Small intestine (tissue), 7 donors: ENCODE results near the gene NCCRP1. TPM values are rescaled to one million over a fixed set of nuclear protein-coding genes. Genes with fewer than 3 reads are reported as not detected.
"Not testable (repeated sequence)": the region's sequence is repeated elsewhere in the genome, so short reads cannot be mapped to it uniquely, and the experiment has no call there.

ENCODE experiments used
- DNase-seq, 2 donors: peaks; one replicate each; pipeline versions ENCODE4 v3.0.0 to v3.0.0-alpha.2; 2013
- FAIRE-seq: peaks from 2 replicates; lab custom pipeline; 2012; peaks lifted over from hg19 to GRCh38; lab: Jason Lieb, UNC
- H3K27ac ChIP-seq, 3 donors: one replicate each; pipeline ENCODE4 v1.5.1; 2013; ENCODE audit warnings: low read length in 2 of 3, mild to moderate bottlenecking in 2 of 3, control low read depth in 1 of 3, inconsistent platforms in 1 of 3, low read depth in 1 of 3, moderate library complexity in 1 of 3
- H3K27me3 ChIP-seq, 3 donors: one replicate each; pipeline ENCODE4 v1.6.1; 2013; ENCODE audit warnings: low read length in 3 of 3, inconsistent platforms in 1 of 3; ENCODE audit not compliant: control insufficient read depth in 3 of 3, insufficient read depth in 3 of 3
- H3K36me3 ChIP-seq, 3 donors: one replicate each; pipeline ENCODE4 v1.6.1; 2013; ENCODE audit warnings: low read length in 3 of 3, inconsistent platforms in 1 of 3, low read depth in 1 of 3, mild to moderate bottlenecking in 1 of 3, moderate library complexity in 1 of 3; ENCODE audit not compliant: control insufficient read depth in 3 of 3, insufficient read depth in 2 of 3
- H3K4me1 ChIP-seq, 3 donors: one replicate each; pipeline ENCODE4 v1.6.1; 2013; ENCODE audit warnings: low read length in 2 of 3, inconsistent platforms in 1 of 3, low read depth in 1 of 3, mild to moderate bottlenecking in 1 of 3, moderate library complexity in 1 of 3; ENCODE audit not compliant: control insufficient read depth in 3 of 3, insufficient read depth in 2 of 3
- H3K4me3 ChIP-seq, 3 donors: one replicate each; pipeline ENCODE4 v1.5.1; 2013; ENCODE audit warnings: low read length in 3 of 3, control low read depth in 1 of 3, inconsistent platforms in 1 of 3, low read depth in 1 of 3, mild to moderate bottlenecking in 1 of 3, moderate library complexity in 1 of 3
- H3K9me3 ChIP-seq, 2 donors: one replicate each; pipeline ENCODE4 v1.6.1; 2013; ENCODE audit warnings: low read depth in 1 of 2, low read length in 1 of 2; ENCODE audit not compliant: control insufficient read depth in 2 of 2, insufficient read depth in 1 of 2
- WGBS, 3 donors: extraction: QIAGEN DNeasy Blood & Tissue Kit; methylation state at CpG; one replicate each; pipeline ENCODE4 v1.1.7; 2013; 5-methylcytosine and 5-hydroxymethylcytosine counted together
- polyA plus RNA-seq, 4 donors: library from polyadenylated mRNA; stranded (reverse) in 3 of 4; unstranded in 1 of 4; fragments of 200-250 nt in 3 of 4; fragments of 120-200 nt in 1 of 4; gene quantifications; one replicate each; pipeline versions ENCODE4 v1.2.1 to v1.2.3, GENCODE V29; 2013
- donor health status: healthy with polysubstance abuse.
- donor health status: control.
- donor health status: control.
- donor health status: Bipolar disorder and iron deficiency.
- donor health status: healthy.

The NCCRP1 gene
- polyA plus RNA-seq, 4 donors: 0.13 to 1.2 (median 0.45) TPM; not detected in 1

DNA sequence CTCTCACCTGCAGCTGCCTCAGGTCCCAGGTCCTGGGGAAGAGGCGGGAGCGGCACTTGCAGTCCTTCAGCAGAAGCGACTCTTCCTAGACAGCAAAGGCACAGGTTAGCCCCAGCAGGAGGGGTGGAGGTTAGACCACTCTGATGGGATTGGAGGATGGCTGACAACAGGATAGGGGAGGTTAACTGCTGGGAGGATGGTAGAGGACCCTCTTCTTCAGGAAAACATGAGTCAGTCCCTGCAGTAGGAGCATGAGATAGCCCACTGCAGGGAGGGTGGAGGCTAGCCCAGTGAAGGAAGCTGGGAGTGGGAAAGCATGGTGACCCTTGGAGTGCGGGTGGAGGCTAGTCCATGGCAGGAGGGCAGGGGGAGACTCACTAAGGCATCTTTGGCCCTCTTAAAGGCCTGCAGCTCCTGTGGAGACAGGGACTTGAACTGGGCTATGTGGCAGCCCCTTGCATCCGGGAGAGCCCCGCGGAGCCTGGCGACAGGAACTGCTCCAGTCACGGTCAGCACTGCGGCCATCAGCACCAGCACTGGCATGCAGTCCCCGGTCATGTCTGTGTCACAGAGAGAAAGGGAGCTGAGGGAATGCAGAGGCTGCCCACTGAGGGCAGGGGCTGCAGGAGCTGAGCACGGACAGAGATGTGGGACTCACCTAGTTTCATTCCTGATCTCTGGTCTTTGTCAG, 47.8 kb downstream of the NCCRP1 start, which contains the start of gene IFNL3:
TSS of gene IFNL3 (minus strand) at position 597 of the 691 bp plus-strand sequence. CDS start at position 558, 39 bp downstream.
- not testable (repeated sequence) for H3K36me3 ChIP-seq, H3K9me3 ChIP-seq, DNase-seq, H3K27ac ChIP-seq, H3K4me3 ChIP-seq, H3K4me1 ChIP-seq, FAIRE-seq
- 83 to 92% (median 89%) methylated on average over 9 to 12 of the region's 12 CpGs for WGBS, 3 donors
- H3K27me3 ChIP-seq: peaks cover 0 to 31% (median 11%) of the 10 kb centered on the region in 3 donors

DNA sequence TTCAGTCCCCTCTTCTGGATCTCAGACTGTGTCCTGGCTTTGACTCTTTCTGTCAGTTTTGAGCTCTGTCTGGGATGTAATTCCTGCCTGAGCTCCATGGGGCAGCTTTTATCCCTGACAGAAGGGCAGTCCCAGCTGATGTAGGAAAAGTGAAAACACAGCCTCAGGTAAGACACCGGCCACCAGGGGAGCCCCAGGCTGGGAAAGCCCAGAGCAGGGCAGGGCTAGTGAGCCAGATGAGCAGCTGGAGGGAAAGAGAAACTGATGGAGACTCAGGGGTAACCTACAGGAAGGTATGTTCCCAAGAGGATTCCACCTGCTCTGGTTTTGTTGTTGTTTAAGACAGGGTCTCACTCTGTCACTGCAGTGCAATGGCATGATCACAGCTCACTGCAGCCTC, 48.4 kb downstream of the NCCRP1 start:
- DNase-seq, H3K4me3 ChIP-seq, H3K4me1 ChIP-seq, H3K9me3 ChIP-seq, H3K36me3 ChIP-seq, FAIRE-seq, H3K27ac ChIP-seq: not testable (repeated sequence)
- WGBS, 3 donors: no CpG with 5 or more reads among the region's 1 CpG
- H3K27me3 ChIP-seq: peaks cover 0 to 37% (median 12%) of the 10 kb centered on the region in 3 donors

DNA sequence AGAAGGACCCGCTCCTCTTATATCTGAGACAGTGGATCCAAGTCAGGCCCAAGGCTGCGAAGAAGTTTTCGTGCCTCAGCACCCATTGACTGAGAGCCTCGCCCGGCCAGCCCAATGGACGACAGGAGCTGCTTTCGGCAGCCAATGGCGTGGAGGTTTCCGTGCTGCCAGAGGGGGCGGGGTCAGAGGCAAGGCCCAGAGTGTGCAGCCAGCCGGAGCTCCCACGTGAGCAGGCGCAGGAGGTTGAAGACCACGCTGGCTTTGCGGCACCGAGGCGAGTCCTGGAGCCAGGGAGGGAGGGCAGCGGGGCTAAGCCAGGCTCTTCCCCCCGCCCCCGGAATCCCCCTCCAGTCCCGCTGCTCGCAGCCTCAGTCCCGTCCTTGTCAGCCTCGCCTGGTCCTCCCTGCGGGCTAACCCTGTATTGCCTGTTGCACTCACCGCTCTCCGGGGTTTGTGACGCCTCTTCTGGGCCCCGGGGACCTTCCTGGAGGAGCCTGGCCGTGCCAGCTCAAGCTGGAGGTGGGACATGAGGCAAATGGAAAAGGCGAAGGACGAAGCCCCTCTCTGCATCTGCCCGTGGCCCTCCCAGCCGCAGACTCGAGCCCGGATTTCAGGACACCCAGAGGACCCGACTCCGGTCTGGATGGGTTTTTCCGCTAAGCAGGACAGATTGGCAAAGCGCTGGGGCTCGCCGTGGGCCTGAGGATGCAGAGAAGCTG, 50.3 kb downstream of the NCCRP1 start:
- DNase-seq (peak in 1 of 2 donors; percentile 36), FAIRE-seq (no peak)
- Histone ChIP-seq H3K36me3 (no peaks in the 10 kb centered on the region), H3K27me3 (peaks cover 0 to 40% (median 12%) of the 10 kb centered on the region in 3 donors), H3K4me3 (peak overlapping the region in 1 of 3 donors; percentile 3), H3K9me3 (peaks cover 0 to 5% of the 10 kb centered on the region in 2 donors), H3K4me1 (peaks cover 0 to 9% (median 0%) of the 10 kb centered on the region in 3 donors), H3K27ac (no peak overlapping the region)
- 25 to 40% (median 36%) methylated on average over 36 to 42 of the region's 42 CpGs for WGBS, 3 donors

DNA sequence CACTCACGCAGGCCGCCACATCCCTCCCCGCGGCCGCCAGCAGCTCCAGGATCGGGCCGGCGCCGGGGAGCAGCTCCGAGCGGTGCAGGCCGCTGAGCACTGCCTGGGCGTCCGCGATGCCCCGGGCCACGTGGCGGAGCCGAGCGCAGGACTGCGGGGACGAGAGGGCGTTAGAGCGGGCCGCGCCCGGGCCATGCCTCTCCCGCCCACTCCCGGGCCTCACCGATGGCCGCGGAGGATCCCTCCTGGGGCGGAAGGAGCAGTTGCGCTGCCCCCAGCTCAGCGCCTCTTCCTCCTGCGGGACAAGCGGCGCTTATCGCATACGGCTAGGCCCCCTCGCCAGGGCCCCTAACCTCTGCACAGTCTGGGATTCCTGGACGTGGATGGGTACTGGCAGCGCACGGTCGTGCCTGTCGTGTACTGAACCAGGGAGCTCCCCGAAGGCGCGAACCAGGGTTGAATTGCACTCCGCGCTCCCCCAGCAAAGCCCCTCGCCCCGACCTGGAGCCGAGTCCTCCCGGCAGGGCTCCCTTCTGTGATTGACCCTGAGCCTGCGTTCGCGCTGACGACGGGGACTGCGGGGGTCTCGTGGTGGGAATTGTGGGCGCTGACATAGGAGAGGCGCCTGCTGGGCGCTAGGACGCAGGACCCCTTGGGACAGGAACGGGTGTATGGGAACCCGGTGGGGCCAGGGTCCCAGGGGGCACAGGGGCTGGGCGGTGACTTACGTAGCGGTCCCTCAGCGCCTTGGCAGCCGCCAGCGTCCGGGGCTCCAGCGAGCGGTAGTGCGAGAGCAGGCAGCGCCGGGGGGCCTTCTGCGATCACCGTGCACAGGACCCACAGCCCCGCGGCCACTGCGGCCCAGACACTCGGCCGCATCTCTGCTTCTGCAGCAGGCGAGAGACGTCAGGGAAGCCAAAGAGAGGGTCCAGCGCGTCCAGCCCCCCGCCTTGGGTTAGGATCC, 51.2 kb downstream of the NCCRP1 start:
- DNase-seq (peak in 1 of 2 donors; percentile 63), FAIRE-seq (no peak)
- H3K9me3 ChIP-seq: peaks cover 0 to 5% of the 10 kb centered on the region in 2 donors
- no peak overlapping the region for H3K4me3 ChIP-seq
- WGBS, 3 donors: 21 to 35% (median 33%) methylated on average over 63 to 92 of the region's 92 CpGs
- H3K36me3 ChIP-seq: no peaks in the 10 kb centered on the region
- H3K4me1 ChIP-seq: peaks cover 0 to 9% (median 0%) of the 10 kb centered on the region in 3 donors
- H3K27ac ChIP-seq: no peak overlapping the region
- peaks cover 0 to 40% (median 12%) of the 10 kb centered on the region in 3 donors for H3K27me3 ChIP-seq

DNA sequence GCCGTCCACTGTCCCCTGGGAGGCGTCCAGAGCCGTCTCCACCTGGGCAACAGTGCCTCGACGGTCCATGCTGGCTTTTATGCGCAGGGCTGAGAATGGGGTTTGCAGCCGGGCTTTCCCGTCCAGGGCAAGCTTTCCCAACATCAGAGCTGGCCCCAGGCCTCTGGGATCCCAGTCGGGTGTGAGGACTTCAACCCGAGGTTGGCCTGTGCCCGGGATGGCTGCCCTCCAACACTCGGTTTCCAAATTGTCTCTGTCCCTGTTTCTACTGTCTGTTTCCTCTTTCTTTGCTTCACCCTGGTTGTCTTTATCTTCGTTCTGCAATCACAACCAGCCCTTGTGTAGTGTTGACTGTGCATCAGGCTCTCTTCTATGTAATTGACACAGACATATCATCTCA, 52.0 kb downstream of the NCCRP1 start, which contains the start of gene IFNL4:
TSS of gene IFNL4 (minus strand) at position 51 of the 400 bp plus-strand sequence.
- DNase-seq (no peak), FAIRE-seq (no peak)
- peaks cover 0 to 9% (median 0%) of the 10 kb centered on the region in 3 donors for H3K4me1 ChIP-seq
- H3K4me3 ChIP-seq: no peak within 1 kb of the TSS
- peaks cover 0 to 40% (median 12%) of the 10 kb centered on the region in 3 donors for H3K27me3 ChIP-seq
- no peak within 1 kb of the TSS for H3K27ac ChIP-seq
- no peaks in the 10 kb centered on the region for H3K36me3 ChIP-seq
- peaks cover 0 to 5% of the 10 kb centered on the region in 2 donors for H3K9me3 ChIP-seq
- 36 to 62% (median 55%) methylated on average over 13 of the region's 13 CpGs for WGBS, 3 donors

DNA sequence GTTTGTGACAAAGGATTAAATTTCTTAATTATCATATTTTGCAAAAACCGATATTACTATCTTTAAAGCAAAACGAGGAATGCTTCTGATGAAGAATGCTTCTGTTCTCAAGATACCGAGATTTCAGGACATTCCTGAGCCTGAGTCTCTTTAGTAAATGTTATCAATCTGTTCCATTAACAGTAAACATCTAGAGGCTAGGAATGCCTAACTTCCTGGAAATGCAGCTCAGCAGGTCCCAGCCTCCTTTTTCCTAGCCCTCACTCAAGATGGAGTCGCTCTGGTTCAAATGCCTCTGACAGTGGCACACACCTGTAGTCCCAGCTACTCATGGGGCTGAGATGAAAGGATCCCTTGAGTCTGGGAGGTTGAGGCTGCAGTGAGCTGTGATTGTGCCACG, 54.3 kb downstream of the NCCRP1 start:
- peaks cover 0 to 40% (median 12%) of the 10 kb centered on the region in 3 donors for H3K27me3 ChIP-seq
- no peak overlapping the region for H3K4me3 ChIP-seq
- H3K36me3 ChIP-seq: no peaks in the 10 kb centered on the region
- peaks cover 0 to 9% (median 7%) of the 10 kb centered on the region in 3 donors for H3K4me1 ChIP-seq
- FAIRE-seq (no peak), DNase-seq (no peak)
- H3K9me3 ChIP-seq: peaks cover 0 to 5% of the 10 kb centered on the region in 2 donors
- no peak overlapping the region for H3K27ac ChIP-seq
- 73 to 86% (median 82%) methylated on average over 5 of the region's 5 CpGs for WGBS, 3 donors
